ENCODE data around the gene OSMR. TPM values are rescaled to one million over a fixed set of nuclear protein-coding genes. Genes with fewer than 3 reads are reported as not detected.

Gene OSMR
- total RNA-seq, 2 experiments from 2014 or later = not detected

GRCh38 chr5:38832810-38833209, 13.0 kb upstream of the OSMR start:
- TF ChIP-seq CTCF (conservative IDR thresholded peaks at IDR 0.05; ENCODE audit: low read length) (no peak), EZH2phosphoT487 (IDR thresholded peaks at IDR 0.05; ENCODE audit: borderline replicate concordance, low read depth, low read length) (no peak)
- ChIA-PET CTCF (ENCODE audit: unreplicated experiment) (no interaction called here), POLR2A (no interaction called here)
- BruUV-seq (replicated peaks) = no TSS peak
- H3K4me2 ChIP-seq (ENCODE audit: low read length) = no peak overlapping the region
- no peaks in the 10 kb centered on the region for H4K20me1 ChIP-seq (ENCODE audit: insufficient read depth, low read length)
- H3K9me2 ChIP-seq (ENCODE audit: insufficient read depth, low read length) = no peaks in the 10 kb centered on the region
- H3K4me3 ChIP-seq (ENCODE audit: low read depth, low read length, poor library complexity, severe bottlenecking) = no peak overlapping the region
- no peak overlapping the region for H3K27ac ChIP-seq (ENCODE audit: low read depth, low read length, poor library complexity, severe bottlenecking)
- H3K36me3 ChIP-seq (ENCODE audit: insufficient read depth, low read length) = no peaks in the 10 kb centered on the region
- no peaks in the 10 kb centered on the region for H3K4me1 ChIP-seq (ENCODE audit: insufficient read depth, low read length, poor library complexity, severe bottlenecking)
- no peaks in the 10 kb centered on the region for H3K9me3 ChIP-seq (ENCODE audit: low read length)
- no peak for DNase-seq (ENCODE audit: low spot score)
- no peaks in the 10 kb centered on the region for H3K79me2 ChIP-seq (ENCODE audit: insufficient read depth, low read depth, low read length)
- intact Hi-C loops (cut with micrococcal nuclease; ENCODE audit: unreplicated experiment) = loop anchor here (5.0 kb wide), 1 partner anchor 244 kb away; no protein-coding TSS in a partner anchor
- H2AFZ ChIP-seq (ENCODE audit: low read length) = no peak overlapping the region

GRCh38 chr5:38835887-38836286, 9.9 kb upstream of the OSMR start:
- no peaks in the 10 kb centered on the region for H4K20me1 ChIP-seq (ENCODE audit: insufficient read depth, low read length)
- H3K79me2 ChIP-seq (ENCODE audit: insufficient read depth, low read depth, low read length) = no peaks in the 10 kb centered on the region
- no peaks in the 10 kb centered on the region for H3K4me1 ChIP-seq (ENCODE audit: insufficient read depth, low read length, poor library complexity, severe bottlenecking)
- no peak overlapping the region for H3K4me2 ChIP-seq (ENCODE audit: low read length)
- no peak overlapping the region for H2AFZ ChIP-seq (ENCODE audit: low read length)
- H3K9me2 ChIP-seq (ENCODE audit: insufficient read depth, low read length) = no peaks in the 10 kb centered on the region
- CTCF ChIA-PET (ENCODE audit: unreplicated experiment) = no interaction called here
- BruUV-seq (replicated peaks) = no TSS peak
- intact Hi-C loops (cut with micrococcal nuclease; ENCODE audit: unreplicated experiment) = no loop called here
- POLR2A ChIA-PET = no interaction called here
- DNase-seq (ENCODE audit: low spot score) = no peak
- TF ChIP-seq CTCF (conservative IDR thresholded peaks at IDR 0.05; ENCODE audit: low read length) (no peak), EZH2phosphoT487 (IDR thresholded peaks at IDR 0.05; ENCODE audit: borderline replicate concordance, low read depth, low read length) (no peak)
- no peaks in the 10 kb centered on the region for H3K36me3 ChIP-seq (ENCODE audit: insufficient read depth, low read length)
- no peaks in the 10 kb centered on the region for H3K9me3 ChIP-seq (ENCODE audit: low read length)
- H3K4me3 ChIP-seq (ENCODE audit: low read depth, low read length, poor library complexity, severe bottlenecking) = no peak overlapping the region
- no peak overlapping the region for H3K27ac ChIP-seq (ENCODE audit: low read depth, low read length, poor library complexity, severe bottlenecking)

GRCh38 chr5:38837416-38837815, 8.4 kb upstream of the OSMR start:
- intact Hi-C loops (cut with micrococcal nuclease; ENCODE audit: unreplicated experiment) = no loop called here
- Histone ChIP-seq H3K4me1 (ENCODE audit: insufficient read depth, low read length, poor library complexity, severe bottlenecking) (no peaks in the 10 kb centered on the region), H3K4me2 (ENCODE audit: low read length) (no peak overlapping the region), H3K4me3 (ENCODE audit: low read depth, low read length, poor library complexity, severe bottlenecking) (no peak overlapping the region), H3K79me2 (ENCODE audit: insufficient read depth, low read depth, low read length) (no peaks in the 10 kb centered on the region), H4K20me1 (ENCODE audit: insufficient read depth, low read length) (no peaks in the 10 kb centered on the region), H3K9me2 (ENCODE audit: insufficient read depth, low read length) (no peaks in the 10 kb centered on the region), H2AFZ (ENCODE audit: low read length) (no peak overlapping the region), H3K9me3 (ENCODE audit: low read length) (no peaks in the 10 kb centered on the region), H3K36me3 (ENCODE audit: insufficient read depth, low read length) (no peaks in the 10 kb centered on the region), H3K27ac (ENCODE audit: low read depth, low read length, poor library complexity, severe bottlenecking) (no peak overlapping the region)
- TF ChIP-seq EZH2phosphoT487 (IDR thresholded peaks at IDR 0.05; ENCODE audit: borderline replicate concordance, low read depth, low read length) (no peak), CTCF (conservative IDR thresholded peaks at IDR 0.05; ENCODE audit: low read length) (no peak)
- no peak for DNase-seq (ENCODE audit: low spot score)
- BruUV-seq (replicated peaks) = no TSS peak
- ChIA-PET CTCF (ENCODE audit: unreplicated experiment) (no interaction called here), POLR2A (interaction anchor here (0.6 kb wide), 1 partner anchor 23 kb away, joined by 3 read pairs; no protein-coding TSS in a partner anchor)

Data from OCI-LY7 (cell line).